ENCODE measurements around the gene SMAD4. TPM values are rescaled to one million over a fixed set of nuclear protein-coding genes. Genes with fewer than 3 reads are reported as not detected.
A peak's percentile ranks its signal among the peaks of the same experiment; 100 is the strongest.

Gene SMAD4
- total and polyA plus RNA-seq, 2 of the 8 experiments (the other 6 are each of a cell fraction or from before 2014, with no cell fraction given), result 86.5 to 139 TPM

DNA sequence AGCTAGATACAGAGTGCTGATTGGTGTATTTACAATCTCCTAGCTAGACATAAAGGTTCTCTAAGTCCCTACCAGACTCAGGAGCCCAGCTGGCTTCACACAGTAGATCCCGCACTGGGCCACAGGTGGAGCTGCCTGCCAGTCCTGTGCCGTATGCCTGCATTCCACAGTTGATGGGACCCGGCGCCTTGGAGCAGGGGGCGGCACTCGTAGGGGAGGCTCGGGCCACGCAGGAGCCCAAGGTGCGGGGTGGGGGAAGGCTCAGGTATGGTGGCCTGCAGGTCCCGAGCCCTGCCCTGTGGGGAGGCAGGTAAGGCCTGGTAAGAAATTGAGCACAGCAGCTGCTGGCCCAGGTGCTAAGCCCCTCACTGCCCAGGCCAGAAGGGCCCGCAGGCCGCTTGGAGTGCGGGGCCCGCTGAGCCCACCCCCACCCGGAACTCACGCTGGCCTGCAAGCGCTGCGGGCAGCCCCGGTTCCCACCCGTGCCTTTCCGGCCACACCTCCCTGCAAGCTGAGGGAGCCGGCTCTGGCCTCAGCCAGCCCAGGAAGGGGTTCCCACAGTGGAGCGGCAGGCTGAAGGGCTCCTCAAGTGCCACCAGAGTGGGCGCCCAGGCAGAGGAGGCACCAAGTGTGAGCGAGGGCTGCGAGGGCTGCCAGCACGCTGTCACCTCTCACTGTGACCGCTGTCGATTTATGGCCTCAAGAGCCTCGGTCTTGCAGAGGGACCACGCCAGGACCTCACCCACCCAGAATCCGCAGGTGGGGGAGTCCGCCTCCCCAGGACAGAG is 91.0 kb downstream of the SMAD4 start:
- H3K14ac ChIP-seq (ENCODE audit: insufficient read length), result no peak overlapping the region
- no peak overlapping the region for H3K27ac ChIP-seq (ENCODE audit: low read depth, low read length)
- no peak overlapping the region for H4K91ac ChIP-seq (replicated peaks; ENCODE audit: insufficient read length, low read length)
- H3K56ac ChIP-seq (replicated peaks; ENCODE audit: insufficient read length, low read depth, low read length), result no peak overlapping the region
- H2BK120ac ChIP-seq (replicated peaks; ENCODE audit: low read depth, low read length), result no peak overlapping the region
- H3K4me2 ChIP-seq (ENCODE audit: insufficient read depth in 1 of 2, low read depth in 2 of 2, low read length in 2 of 2), result no peak overlapping the region
- H2BK5ac ChIP-seq (ENCODE audit: low read depth, low read length), result no peak overlapping the region; the same call in 1 of the 2 replicates
- no peak overlapping the region for H4K5ac ChIP-seq (ENCODE audit: insufficient read length, low read depth, low read length)
- FAIRE-seq, result no peak
- H3K18ac ChIP-seq (ENCODE audit: extremely low read depth, low read length), result no peak overlapping the region; the same call in 1 of the 2 replicates
- no peak overlapping the region for H3K9ac ChIP-seq (replicated peaks in 1 of 4; ENCODE audit: extremely low read depth in 1 of 4, low read depth in 3 of 4, low read length in 3 of 4)
- no peaks in the 10 kb centered on the region for H4K20me1 ChIP-seq (replicated peaks in 1 of 2; ENCODE audit: control insufficient read depth in 1 of 2, insufficient read depth in 2 of 2, low read length in 2 of 2)
- no peak overlapping the region for H3K23ac ChIP-seq (ENCODE audit: insufficient read length)
- H2AFZ ChIP-seq (ENCODE audit: low read length), result no peak overlapping the region
- no peaks in the 10 kb centered on the region for H3K79me1 ChIP-seq (ENCODE audit: low read depth, low read length)
- no peaks in the 10 kb centered on the region for H3K27me3 ChIP-seq (replicated peaks in 1 of 4; ENCODE audit: control insufficient read depth in 3 of 4, extremely low read depth in 1 of 4, insufficient read depth in 3 of 4, low read length in 3 of 4)
- no peaks in the 10 kb centered on the region for H3K79me2 ChIP-seq (ENCODE audit: control insufficient read depth in 1 of 2, insufficient read depth in 2 of 2, low read length in 2 of 2)
- H3K9me3 ChIP-seq (ENCODE audit: insufficient read depth in 2 of 2, low read depth in 1 of 2, low read length in 1 of 2), result peaks cover 0 to 11% of the 10 kb centered on the region in 2 experiments; a peak in 1 of 4 replicates
- H4K8ac ChIP-seq (ENCODE audit: extremely low read depth, insufficient read depth, low read length), result no peak overlapping the region
- no peak overlapping the region for H2BK12ac ChIP-seq (ENCODE audit: low read depth, low read length)
- H3K4ac ChIP-seq (replicated peaks; ENCODE audit: insufficient read length, low read depth, low read length), result no peak overlapping the region
- no peak overlapping the region for H2BK20ac ChIP-seq (ENCODE audit: low read length)
- H3K4me3 ChIP-seq (ENCODE audit: extremely low read depth in 1 of 4, insufficient read depth in 2 of 4, low read depth in 3 of 4, low read length in 4 of 4), result no peak overlapping the region
- 0 out of 8 replicates have a peak, but pooled peaks cover 0 to 4% (median 0%) of the 10 kb centered on the region in 4 experiments for H3K36me3 ChIP-seq (ENCODE audit: control insufficient read depth in 2 of 4, insufficient read depth in 4 of 4, low read length in 3 of 4)
- no peaks in the 10 kb centered on the region for H3K23me2 ChIP-seq (ENCODE audit: low read depth, low read length)
- H2AK5ac ChIP-seq (ENCODE audit: low read depth, low read length), result no peak overlapping the region
- H3K4me1 ChIP-seq (replicated peaks in 1 of 4; ENCODE audit: control insufficient read depth in 3 of 4, insufficient read depth in 4 of 4, low read length in 3 of 4), result peaks cover 0 to 5% (median 0%) of the 10 kb centered on the region in 4 experiments; a peak in 1 of 7 replicates
- H2BK15ac ChIP-seq (ENCODE audit: low read length), result no peak overlapping the region
- no peak for DNase-seq (ENCODE audit: low read depth in 1 of 2, low spot score in 2 of 2)
- WGBS, 2 experiments (ENCODE audit: extremely low coverage in 1 of 2, insufficient coverage in 1 of 2, insufficient read length in 1 of 2, insufficient replicate concordance in 2 of 2, low coverage in 1 of 2, low lambda C conversion rate in 2 of 2, missing lambda C conversion rate in 1 of 2), result 91% methylated on average over 32 of the region's 33 CpGs; no CpG with 5 or more reads in 1 of the 2 experiments
- POLR2A ChIA-PET (ENCODE audit: partially characterized antibody), result interaction anchor here (0.8 to 1.4 kb wide), 3 partner anchors 8 to 75 kb away, joined by 3 read pairs; no protein-coding TSS in a partner anchor
- CTCF ChIA-PET (ENCODE audit: partially characterized antibody), result interaction anchor here (1.8 to 9.2 kb wide), 3 partner anchors 11 to 14 kb away, joined by 4 to 56 read pairs (median 11); no protein-coding TSS in a partner anchor
- no peak for TF ChIP-seq FOSL1 (IDR thresholded peaks at IDR 0.05; ENCODE audit: insufficient read depth, low read depth, low read length)
- TF ChIP-seq EP300 (IDR thresholded peaks at IDR 0.05; ENCODE audit: borderline replicate concordance in 1 of 2, low read depth in 2 of 2, low read length in 2 of 2), result no peak
- TF ChIP-seq SP1 (IDR thresholded peaks at IDR 0.05; ENCODE audit: low read depth, low read length), result no peak
- TF ChIP-seq GTF2F1 (IDR thresholded peaks at IDR 0.05; ENCODE audit: borderline replicate concordance, low read depth, low read length), result no peak
- TF ChIP-seq RXRA (IDR thresholded peaks at IDR 0.05; ENCODE audit: insufficient read depth, low read depth, low read length), result no peak
- peak; percentile 31 to 46; a peak in 3 of 4 replicates for TF ChIP-seq RAD21 (IDR thresholded peaks at IDR 0.05 in 1 of 2, conservative IDR thresholded peaks at IDR 0.05 in 1 of 2; ENCODE audit: low read depth in 2 of 2, low read length in 2 of 2)
- TF ChIP-seq ATF3 (IDR thresholded peaks at IDR 0.05; ENCODE audit: insufficient read depth, low read depth, low read length), result no peak
- TF ChIP-seq ATF2 (IDR thresholded peaks at IDR 0.05; ENCODE audit: low read length), result no peak

Measured in H1 (cell line).